Fibroblast of skin of left biceps (primary cell): Measurements from ENCODE around the gene TMEM132D.
A peak's percentile ranks its signal among the peaks of the same experiment; 100 is the strongest.
"Not testable (repeated sequence)": the region's sequence is repeated elsewhere in the genome, so short reads cannot be mapped to it uniquely, and the experiment has no call there.

Experiments
- DNase-seq, 2 experiments: peaks; one replicate each; pipeline ENCODE4 v3.0.0-alpha.2; 2013; ENCODE audit warnings: low read depth in 2 of 2

The TMEM132D gene

GRCh38 chr12:129589503-129589902, 314.3 kb downstream of the TMEM132D start:
- no peak for DNase-seq

GRCh38 chr12:129588142-129588541, 315.7 kb downstream of the TMEM132D start:
- no peak for DNase-seq

- no peak for DNase-seq
Observed at GRCh38 chr12:129585296-129585695, 318.5 kb downstream of the TMEM132D start.

GRCh38 chr12:129579879-129580278, 323.9 kb downstream of the TMEM132D start:
- DNase-seq = no peak

- no peak for DNase-seq
Observed at GRCh38 chr12:129571901-129572494, 331.8 kb downstream of the TMEM132D start.

- DNase-seq = no peak
Observed at GRCh38 chr12:129570796-129571400, 332.9 kb downstream of the TMEM132D start.

- no peak for DNase-seq
Observed at GRCh38 chr12:129566800-129567199, 337.0 kb downstream of the TMEM132D start.

- DNase-seq = no peak
Observed at GRCh38 chr12:129564768-129565167, 339.1 kb downstream of the TMEM132D start.

- DNase-seq = no peak
Observed at GRCh38 chr12:129563266-129563665, 340.6 kb downstream of the TMEM132D start.

GRCh38 chr12:129561304-129561703, 342.5 kb downstream of the TMEM132D start:
- DNase-seq = no peak

- DNase-seq = no peak
Observed at GRCh38 chr12:129559776-129560175, 344.0 kb downstream of the TMEM132D start.

- peak in 1 of 2 experiments; percentile 6 for DNase-seq
Observed at GRCh38 chr12:129558036-129558435, 345.8 kb downstream of the TMEM132D start.

GRCh38 chr12:129556082-129556481, 347.7 kb downstream of the TMEM132D start:
- DNase-seq = no peak

GRCh38 chr12:129552996-129553750, 350.7 kb downstream of the TMEM132D start:
- no peak for DNase-seq

- DNase-seq = no peak
Observed at GRCh38 chr12:129551441-129551840, 352.4 kb downstream of the TMEM132D start.

- no peak for DNase-seq
Observed at GRCh38 chr12:129550353-129550752, 353.5 kb downstream of the TMEM132D start.

- DNase-seq = no peak
Observed at GRCh38 chr12:129549656-129550055, 354.2 kb downstream of the TMEM132D start.

GRCh38 chr12:129549020-129549419, 354.8 kb downstream of the TMEM132D start:
- not testable (repeated sequence) for DNase-seq

- DNase-seq = no peak
Observed at GRCh38 chr12:129544716-129545115, 359.1 kb downstream of the TMEM132D start.

- DNase-seq = no peak
Observed at GRCh38 chr12:129540954-129541353, 362.9 kb downstream of the TMEM132D start.

- no peak for DNase-seq
Observed at GRCh38 chr12:129540249-129540648, 363.6 kb downstream of the TMEM132D start.

- DNase-seq = not testable (repeated sequence)
Observed at GRCh38 chr12:129538724-129539335, 365.0 kb downstream of the TMEM132D start.

- no peak for DNase-seq
Observed at GRCh38 chr12:129538137-129538536, 365.7 kb downstream of the TMEM132D start.
